LoVo (cell line): ENCODE data around the gene UGT2B28.
"Not testable (repeated sequence)": the region's sequence is repeated elsewhere in the genome, so short reads cannot be mapped to it uniquely, and the experiment has no call there.

ENCODE experiments used
- DNase-seq: peaks from one replicate; pipeline ENCODE4 v3.0.0-alpha.2; 2016; ENCODE audit warnings: low spot score

The UGT2B28 gene

DNA sequence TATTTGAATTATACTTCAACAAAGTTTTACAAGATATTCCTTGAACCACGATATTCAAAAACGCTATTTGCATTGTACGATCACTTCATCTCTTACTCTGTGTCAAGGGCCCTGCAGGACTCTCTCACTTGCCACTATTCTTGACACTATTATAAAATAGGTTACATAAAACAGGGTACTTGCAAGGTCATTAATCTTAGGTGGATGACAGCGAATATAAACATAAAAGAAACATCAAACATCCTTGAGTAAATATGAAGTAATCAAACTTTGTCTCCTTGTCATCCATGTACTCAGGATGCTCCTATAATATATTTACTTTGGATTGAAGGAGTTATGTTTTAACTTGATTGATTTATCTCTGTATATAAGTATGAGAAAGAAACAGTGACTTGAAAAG is at the start of gene UGT2B28:
TSS of gene UGT2B28 (plus strand) at position 395 of the 400 bp plus-strand sequence. CDS start 26 bp downstream, outside the sequence.
- not testable (repeated sequence) for DNase-seq

DNA sequence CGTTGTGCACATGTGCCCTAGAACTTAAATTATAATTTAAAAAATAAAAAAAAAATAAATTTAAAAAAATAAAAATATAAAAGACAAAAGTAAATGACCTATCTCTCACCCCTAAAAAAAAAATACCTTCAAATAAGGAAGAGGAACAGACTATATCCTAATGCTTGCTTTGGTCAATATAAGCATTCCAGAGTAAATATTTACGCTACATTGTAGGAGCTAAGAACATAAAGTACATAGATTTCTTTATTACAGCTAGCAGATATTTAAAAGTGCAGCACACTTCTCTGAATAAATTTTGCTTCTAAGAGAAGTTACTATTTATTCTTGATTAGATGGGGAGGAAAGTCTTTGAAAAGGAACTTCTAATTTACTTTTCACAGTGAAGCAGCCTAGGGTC is 41.2 kb upstream of the UGT2B28 start:
- no peak for DNase-seq

DNA sequence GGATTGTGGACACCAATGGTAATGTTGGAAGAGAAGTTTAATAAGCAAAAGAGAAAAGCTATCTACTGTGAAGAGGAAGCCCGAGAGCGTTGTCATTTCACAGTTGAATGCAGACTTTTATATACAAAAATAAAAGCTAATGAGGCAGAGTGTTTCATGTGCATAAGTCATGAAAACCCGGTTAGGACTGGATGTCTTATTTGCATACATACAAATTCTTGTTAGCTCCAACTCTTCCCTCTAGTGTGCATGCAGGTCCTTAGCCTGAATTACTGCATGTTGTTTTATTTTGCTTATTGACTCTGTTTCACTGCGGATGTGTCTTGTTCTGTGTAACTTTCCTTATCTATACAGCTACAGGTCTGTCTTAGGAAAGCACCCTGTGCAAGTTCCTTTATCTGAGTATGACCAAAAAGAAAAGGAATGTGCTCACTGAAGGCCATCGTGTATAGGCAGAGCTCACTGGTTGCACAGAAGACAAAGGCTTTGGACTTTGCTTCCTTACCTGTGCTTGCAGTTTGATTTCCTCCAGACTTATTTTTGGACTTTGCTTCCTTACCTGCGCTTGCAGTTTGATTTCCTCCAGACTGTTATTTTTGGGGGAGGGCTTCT is 40.6 kb upstream of the UGT2B28 start:
- no peak for DNase-seq

DNA sequence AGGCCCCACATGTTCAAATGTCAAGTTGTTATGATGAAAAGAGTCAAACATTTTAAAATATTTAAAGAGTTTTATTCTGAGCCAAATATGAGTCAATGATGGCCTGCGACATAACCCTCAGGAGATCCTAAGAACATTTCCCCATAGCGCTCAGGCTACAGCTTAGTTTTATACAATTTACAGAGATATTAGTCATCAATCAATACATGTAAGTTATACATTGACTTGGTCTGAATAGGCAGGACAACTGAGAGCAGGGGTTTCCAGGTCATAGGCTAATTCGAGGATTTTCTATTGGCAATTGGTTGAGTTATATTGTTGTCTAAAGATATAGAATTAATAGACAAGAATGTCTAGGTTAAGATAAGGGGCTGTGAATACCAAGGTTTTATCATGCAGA is 39.5 kb upstream of the UGT2B28 start:
- DNase-seq: not testable (repeated sequence)

DNA sequence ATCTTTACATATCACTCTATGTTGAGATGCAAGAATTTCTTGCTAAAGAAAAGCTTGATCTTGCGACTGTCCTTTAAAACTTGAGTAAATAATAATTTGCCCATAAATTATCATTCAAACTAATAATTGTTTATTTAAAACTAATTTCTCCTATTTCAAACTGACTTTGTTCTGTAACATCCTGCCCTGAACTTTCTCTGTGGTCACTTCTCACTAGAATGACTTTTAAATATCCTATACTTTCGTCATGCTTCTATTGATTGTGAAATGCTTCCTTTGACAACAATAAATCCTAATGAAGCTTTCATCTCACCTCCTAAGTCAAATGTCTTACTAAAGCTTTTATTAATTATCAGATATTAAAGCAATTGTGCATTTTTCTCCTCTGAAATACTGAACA is 38.5 kb upstream of the UGT2B28 start:
- DNase-seq: not testable (repeated sequence)

DNA sequence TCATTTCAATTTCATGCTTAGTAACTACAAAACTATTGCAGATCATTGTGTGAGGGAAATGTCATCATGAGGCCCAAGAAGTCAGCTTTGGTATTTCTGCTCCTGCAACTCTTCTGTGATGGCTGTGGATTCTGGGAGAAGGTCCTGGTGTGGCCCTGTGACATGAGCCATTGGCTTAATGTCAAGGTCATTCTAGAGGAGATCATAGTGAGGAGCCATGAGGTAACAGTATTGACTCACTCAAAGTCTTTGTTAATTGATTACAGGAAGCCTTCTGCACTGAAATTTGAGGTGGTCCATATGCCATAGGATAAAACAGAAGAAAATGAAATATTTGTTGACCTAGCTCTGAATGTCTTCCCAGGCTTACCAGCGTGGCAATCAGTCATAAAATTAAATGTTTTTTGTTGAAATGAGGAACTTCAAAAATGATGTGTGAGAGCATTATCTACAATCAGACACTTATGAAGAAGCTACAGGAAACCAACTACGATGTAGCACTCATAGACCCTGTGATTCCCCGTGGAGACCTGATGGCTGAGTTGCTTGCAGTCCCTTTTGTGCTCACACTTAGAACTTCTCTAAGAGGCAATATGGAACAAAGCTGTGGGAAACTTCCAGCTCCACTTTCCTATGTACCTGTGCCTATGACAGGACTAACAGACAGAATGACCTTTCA is 37.6 kb upstream of the UGT2B28 start:
- not testable (repeated sequence) for DNase-seq

DNA sequence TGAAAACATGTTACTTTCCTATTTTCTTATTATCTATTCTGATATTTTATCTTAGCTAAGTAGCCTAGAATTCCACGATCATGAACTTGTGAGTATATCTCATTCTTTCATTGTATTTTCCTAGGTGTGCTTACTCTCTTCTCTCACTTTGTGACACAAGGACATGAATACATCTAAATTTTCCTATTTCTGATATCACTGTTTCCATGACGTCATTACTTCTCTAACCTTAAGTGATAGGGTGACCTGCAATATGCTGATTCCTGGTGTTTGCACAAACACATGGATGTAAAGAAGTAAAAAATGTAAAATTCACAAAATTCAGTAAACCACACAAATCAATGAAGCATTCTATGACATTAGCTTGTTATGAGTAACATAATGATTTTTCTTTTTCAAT is 29.4 kb upstream of the UGT2B28 start:
- DNase-seq: not testable (repeated sequence)

DNA sequence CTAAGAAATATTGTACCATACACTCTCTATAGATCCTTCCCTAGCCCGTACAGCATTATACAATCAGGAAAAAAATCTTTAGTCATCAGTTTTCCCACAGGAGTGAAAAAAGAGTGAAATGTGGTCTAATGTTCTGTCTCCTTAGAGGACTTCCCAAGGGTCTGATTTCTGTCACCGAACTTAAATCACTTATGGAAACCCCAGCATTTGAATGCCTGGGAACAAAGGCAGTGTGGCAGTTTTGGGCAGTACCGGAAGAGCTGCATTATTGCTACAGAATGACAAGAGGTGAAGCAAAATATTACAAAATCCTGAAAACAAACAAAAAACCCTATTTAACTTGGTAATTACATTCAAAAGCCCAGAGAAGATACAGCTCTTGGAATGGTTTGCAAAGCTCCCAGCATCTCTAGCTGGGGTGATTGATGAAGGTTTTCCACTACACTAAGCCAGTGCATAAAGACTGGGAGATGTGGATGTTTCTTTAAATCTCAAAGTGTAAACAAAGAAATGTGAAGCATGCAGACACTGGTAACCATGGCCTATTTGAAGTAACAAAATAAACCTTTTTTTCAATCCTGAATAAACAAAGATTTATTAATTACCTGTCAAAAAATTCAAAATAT is 27.0 kb upstream of the UGT2B28 start:
- not testable (repeated sequence) for DNase-seq

DNA sequence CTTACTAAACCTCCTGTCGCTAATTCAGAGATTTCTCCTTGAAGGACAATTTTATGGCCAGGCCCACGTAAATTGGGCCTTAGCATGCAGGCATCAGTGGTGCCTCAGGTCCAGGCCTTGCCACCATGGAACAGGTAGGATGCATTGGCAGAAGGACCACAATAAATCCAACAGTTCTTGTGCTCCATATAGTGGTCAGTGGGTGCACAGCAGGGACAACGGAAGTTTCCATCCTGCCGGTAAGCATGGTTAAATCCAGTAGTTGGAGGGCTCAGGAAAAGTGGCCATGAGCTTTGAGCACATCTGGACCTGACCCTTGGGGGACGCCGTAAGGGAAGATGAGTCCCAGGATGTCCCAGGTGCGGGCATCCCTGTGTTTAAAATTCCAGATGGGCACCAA is 11.7 kb upstream of the UGT2B28 start:
- not testable (repeated sequence) for DNase-seq

DNA sequence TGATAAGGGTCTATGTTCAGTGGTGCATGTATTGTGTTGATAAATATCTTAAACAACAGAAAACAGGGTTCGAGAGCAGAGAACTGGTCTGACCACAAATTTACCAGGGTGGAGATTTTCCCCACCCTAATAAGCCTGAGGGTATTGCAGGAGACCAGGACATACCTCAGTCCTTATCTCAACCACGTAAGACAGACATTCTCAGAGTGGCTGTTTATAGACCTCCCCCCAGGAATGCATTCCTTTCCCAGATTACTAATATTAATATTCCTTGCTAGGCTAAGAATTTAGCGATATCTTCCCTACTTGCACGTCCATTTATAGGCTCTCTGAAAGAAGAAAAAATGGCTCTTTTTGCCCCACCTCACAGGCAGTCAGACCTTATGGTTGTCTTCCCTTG is 16.1 kb downstream of the UGT2B28 start:
- DNase-seq: not testable (repeated sequence)

DNA sequence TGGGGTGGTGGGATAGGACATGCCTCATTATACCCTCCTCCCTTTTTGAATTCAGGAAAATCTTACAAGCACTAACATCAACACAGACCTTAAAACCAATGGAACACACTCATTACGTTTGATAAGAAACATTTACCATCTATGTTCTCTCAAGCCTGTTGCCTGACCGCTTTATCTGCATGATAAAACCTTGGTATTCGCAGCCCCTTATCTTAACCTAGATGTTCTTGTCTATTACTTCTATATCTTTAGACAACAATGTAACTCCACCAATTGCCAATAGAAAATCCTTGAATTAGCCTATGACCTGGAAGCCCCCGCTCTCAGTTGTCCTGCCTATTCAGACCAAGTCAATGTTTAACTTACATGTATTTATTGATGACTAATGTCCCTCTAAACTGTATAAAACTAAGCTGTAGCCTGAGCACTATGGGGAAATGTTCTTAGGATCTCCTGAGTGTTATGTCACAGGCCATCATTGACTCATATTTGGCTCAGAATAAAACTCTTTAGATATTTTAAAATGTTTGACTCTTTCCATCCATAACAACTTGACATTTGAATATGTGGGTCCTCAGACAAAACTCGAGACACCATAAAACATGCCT is 28.3 kb downstream of the UGT2B28 start:
- not testable (repeated sequence) for DNase-seq

DNA sequence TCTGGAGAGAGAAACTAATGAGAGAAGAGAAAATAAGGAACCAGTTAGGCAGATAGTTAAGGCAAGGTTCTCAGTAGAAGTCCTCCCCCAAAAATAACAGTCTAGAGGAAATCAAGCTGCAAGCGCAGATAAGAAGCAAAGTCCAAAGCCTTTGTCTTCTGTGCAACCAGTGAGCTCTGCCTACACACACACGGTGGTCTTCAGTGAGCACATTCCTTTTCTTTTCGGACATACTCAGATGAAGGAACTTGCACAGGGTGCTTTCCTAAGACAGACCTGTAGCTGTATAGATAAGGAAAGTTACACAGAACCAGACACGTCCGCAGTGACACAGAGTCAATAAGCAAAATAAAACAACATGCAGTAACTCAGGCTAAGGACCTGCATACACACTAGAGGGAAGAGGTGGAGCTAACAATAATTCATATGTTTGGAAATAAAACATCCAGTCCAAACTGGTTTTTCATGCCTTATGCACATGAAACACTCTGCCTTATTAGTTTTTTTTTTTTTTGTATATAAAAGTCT is 29.3 kb downstream of the UGT2B28 start:
- not testable (repeated sequence) for DNase-seq

DNA sequence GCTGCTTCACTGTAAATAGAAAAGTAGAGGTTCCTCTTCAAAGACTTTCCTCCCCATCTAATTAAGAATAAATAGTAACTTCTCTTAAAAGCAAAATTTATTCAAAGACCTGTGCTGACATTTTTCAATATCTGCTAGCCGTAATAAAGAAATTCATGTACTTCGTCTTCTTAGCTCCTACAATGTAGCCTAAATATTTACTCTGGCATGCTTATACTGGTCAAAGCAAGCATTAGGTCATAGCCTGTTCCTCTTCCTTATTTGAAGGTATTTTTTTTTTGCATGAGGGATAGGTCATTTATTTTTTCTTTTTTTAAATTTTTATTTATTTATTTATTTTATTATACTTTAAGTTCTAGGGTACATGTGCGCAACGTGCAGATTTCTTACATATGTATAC is 30.0 kb downstream of the UGT2B28 start:
- DNase-seq: not testable (repeated sequence)

DNA sequence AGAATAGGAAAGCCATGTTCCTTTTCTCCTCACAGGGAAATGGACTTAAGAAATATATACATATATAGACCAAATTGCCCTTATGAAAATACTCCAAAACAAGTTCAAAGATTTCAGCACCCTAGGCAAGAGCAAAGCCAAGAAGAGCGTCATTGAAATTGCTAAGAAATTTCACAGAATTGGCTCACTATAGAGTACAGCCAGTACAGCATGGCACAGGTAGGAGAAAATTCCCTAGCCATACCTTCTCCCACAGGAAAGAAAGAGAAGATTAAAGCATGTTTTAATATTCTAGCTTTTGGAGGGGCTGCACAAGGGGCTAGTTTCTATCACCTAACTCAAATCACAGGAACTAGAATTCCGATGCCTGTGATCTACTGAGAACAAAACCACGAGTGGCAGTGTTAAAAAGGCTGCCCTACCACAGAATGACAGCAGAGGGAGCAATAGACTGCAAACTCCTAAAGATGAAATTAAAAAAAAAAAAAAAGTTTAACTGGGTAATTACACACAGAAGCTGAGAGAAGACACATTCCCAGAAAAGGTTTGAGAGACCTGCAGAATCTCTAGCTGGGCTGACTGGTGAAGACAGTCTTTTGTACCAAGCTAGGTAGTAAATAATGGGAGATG is 37.5 kb downstream of the UGT2B28 start:
- peak; percentile 9 for DNase-seq

DNA sequence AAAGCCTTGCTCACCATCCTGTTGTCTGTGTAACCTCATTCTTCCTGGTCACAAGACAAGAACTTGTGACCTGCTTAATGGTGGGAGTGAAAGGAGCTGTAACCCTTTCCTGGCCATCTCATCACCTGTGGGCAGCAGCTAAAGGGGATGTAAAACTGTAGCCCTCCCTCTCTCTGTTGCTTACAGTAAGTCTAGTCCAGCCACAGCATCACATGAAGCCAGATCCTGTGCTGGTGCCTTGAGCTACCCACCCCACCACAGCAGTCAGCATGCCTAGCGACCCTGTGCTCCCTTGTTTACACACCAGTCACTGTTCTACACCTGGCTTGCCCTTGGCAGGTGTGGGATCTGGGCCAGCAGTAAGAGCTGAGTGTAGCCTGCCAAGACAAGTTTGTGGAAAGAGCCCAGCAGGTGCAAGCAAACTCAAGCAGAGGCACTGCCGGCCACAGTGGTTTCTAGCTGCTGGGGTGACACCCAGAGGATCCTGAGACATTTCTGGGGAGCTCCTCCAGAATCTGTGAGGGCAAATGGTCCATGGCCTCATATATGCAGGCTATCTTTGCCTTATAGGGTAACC is 41.0 kb downstream of the UGT2B28 start:
- no peak for DNase-seq

DNA sequence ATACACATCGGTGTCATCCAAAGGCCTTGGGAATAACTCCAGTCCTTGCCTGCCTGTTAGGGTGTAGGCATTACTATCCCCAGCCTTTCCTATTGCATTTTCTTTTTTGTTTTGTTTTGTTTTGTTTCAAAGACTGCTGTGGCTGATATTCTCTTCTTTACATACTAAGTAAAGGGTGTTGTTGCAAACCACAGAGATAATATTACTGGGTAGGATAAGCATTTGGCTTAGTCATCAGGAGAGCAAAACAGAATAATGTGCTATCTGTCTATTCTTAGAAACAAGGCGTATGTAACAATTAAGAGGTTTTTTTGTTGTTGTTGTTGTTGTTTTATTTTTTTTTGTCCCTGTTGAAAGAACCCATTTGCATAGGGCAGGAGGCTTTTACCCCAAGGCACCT is 41.8 kb downstream of the UGT2B28 start:
- DNase-seq: no peak

DNA sequence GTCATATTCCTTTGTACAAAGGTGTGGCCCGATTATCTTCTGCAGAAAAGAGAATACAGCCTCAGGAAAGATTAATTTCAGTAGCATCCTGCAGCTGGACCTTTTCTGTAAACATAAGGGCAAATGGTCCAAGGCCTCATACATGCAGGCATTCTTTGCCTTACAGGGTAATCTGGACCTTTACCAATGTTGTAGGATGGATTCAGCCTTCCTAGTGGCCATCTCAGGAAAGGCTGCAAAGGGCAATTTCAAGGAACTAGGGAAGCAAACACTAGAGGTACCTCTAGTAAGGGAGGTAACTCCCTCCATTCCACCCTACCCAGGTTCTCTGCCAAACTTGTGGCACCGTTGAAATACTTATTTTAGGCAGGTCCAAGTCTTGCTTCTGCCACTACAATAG is 43.0 kb downstream of the UGT2B28 start:
- no peak for DNase-seq

DNA sequence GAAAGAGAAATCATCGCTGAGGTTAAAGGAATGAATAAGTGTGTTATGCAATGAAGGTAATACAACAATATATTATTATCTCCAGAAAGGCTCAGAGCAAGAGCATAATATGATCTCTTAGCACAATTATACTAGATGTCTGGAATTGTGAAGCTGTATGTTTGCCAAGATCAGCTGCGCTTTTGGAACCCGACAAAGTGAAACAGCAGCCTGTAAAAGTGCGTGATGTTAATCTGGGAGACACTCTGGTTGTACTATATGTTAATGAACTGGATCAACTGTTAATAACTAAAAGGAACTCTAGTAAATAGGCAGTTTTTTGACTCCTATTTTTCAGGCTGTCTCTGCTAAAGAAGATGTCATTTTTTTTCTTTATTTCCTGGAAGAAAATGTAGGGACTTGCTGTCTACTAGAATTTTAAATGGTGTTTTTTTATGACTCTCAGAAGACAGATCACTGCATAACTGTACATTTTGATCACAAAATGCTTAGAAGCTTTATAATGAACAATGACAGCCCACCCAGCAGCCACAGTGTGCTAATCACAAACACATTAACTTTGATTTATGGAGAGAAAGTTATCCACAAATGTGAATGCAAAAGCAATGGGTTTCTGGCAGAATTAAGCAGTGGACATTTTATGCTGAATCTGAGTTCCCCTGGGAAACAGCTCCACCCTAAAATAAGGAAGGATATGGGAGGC is 50.2 kb downstream of the UGT2B28 start:
- no peak for DNase-seq

DNA sequence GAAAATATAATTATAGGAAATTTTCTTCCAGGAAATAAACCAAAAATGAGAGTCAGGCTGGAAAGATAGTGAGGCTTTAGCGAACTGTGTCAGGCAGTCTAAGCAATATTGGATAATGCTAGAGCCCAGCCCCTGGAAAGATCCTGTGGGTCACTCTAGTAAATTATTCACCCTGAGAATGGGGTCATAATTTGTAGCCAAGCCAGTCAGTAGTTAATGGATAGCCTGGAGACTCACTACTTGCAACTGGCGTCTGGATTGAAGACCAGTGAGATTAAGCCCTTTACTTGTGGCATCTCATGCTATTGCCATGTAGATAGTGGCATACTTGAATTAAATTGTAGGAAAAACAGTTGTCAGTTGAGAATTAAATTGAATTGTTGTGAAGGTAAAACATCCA is 51.0 kb downstream of the UGT2B28 start:
- DNase-seq: not testable (repeated sequence)

DNA sequence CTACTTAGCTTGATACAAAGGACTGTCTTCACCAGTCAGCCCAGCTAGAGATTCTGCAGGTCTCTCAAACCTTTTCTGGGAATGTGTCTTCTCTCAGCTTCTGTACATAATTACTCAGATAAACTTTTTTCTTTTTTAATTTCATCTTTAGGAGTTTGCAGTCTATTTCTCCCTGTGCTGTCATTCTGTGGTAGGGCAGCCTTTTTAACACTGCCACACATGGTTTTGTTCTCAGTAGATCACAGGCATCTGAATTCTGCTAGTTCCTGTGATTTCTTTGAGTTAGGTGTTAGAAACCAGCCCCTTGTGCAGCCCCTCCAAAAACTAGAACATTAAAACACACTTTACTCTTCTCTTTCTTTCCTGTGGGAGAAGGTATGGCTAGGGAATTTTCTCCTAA is 55.2 kb downstream of the UGT2B28 start:
- DNase-seq: not testable (repeated sequence)

DNA sequence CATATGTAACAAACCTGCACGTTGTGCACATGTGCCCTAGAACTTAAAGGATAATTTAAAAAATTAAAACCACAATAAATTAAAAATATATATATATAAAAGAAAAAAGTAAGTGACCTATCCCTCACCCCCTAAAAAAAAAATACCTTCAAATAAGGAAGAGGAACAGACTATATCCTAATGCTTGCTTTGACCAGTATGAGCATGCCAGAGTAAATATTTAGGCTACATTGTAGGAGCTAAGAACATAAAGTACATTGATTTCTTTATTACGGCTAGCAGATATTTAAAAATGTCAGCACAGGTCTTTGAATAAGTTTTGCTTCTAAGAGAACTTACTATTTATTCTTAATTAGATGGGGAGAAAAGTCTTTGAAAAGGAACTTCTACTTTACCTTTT is 62.8 kb downstream of the UGT2B28 start:
- not testable (repeated sequence) for DNase-seq
